ENCODE data around the gene RBBP5. TPM values are rescaled to one million over a fixed set of nuclear protein-coding genes. Genes with fewer than 3 reads are reported as not detected.

RBBP5 gene
- polyA plus RNA-seq, 1 donor from 2014 or later, result 24.2 TPM

DNA sequence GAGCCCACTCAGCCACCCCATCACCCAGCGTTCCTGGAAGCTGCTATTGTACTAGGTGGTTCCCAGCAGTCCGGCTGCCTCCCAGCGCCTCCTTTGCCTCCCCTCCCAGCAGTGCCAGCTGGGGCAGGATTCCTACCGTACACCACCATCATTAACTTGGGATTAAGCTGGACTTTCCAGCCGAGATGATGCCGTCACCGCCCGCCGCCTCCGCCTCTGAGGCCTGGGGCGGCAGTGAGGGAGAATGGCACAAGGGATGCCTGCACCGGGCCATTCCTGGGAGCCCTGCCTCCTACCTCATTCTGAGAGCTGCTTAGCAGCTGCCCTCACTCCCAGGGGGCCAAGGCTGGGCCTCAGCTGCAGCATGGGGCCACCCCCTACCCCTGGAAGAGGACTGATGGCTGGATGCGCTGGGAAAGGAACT is 65.6 kb downstream of the RBBP5 start:
- Histone ChIP-seq H3K4me2 (ENCODE audit: low read length) (no peak overlapping the region), H3K27ac (ENCODE audit: low read length) (no peak overlapping the region), H3K4me3 (ENCODE audit: low read length) (no peak overlapping the region)

GRCh38 chr1:205054013-205054412 is 67.8 kb downstream of the RBBP5 start:
- Histone ChIP-seq H4K20me1 (ENCODE audit: insufficient read depth) (no peaks in the 10 kb centered on the region), H3F3A (ENCODE audit: insufficient read depth, low read length, poor library complexity, severe bottlenecking) (no peaks in the 10 kb centered on the region), H3K9me2 (ENCODE audit: insufficient read depth, low read length) (no peaks in the 10 kb centered on the region), H3K27me3 (ENCODE audit: insufficient read depth, low read depth, low read length) (no peaks in the 10 kb centered on the region), H3K4me3 (ENCODE audit: low read length) (no peak overlapping the region), H3K9me3 (ENCODE audit: low read length) (no peaks in the 10 kb centered on the region), H3K4me2 (ENCODE audit: low read length) (no peak overlapping the region), H3K27ac (ENCODE audit: low read length) (no peak overlapping the region), H2AFZ (ENCODE audit: low read depth, low read length) (no peak overlapping the region), H3K36me3 (ENCODE audit: insufficient read depth, low read length) (no peaks in the 10 kb centered on the region), H3K9ac (ENCODE audit: low read length) (no peak overlapping the region), H3K79me2 (replicated peaks; ENCODE audit: insufficient read depth, low read length) (no peaks in the 10 kb centered on the region)
- no peak for TF ChIP-seq MXI1 (conservative IDR thresholded peaks at IDR 0.05; ENCODE audit: poor library complexity, severe bottlenecking)
- TF ChIP-seq EZH2 (IDR thresholded peaks at IDR 0.05; ENCODE audit: borderline replicate concordance, insufficient read depth, low read length, poor library complexity, severe bottlenecking), result no peak
- no peak for TF ChIP-seq POLR2AphosphoS5 (IDR thresholded peaks at IDR 0.05)
- TF ChIP-seq TAF1 (IDR thresholded peaks at IDR 0.05; ENCODE audit: low read depth), result no peak
- TF ChIP-seq RAD21 (conservative IDR thresholded peaks at IDR 0.05), result no peak
- TF ChIP-seq SMC3 (conservative IDR thresholded peaks at IDR 0.05; ENCODE audit: poor library complexity), result no peak
- TF ChIP-seq, protein P1, sequence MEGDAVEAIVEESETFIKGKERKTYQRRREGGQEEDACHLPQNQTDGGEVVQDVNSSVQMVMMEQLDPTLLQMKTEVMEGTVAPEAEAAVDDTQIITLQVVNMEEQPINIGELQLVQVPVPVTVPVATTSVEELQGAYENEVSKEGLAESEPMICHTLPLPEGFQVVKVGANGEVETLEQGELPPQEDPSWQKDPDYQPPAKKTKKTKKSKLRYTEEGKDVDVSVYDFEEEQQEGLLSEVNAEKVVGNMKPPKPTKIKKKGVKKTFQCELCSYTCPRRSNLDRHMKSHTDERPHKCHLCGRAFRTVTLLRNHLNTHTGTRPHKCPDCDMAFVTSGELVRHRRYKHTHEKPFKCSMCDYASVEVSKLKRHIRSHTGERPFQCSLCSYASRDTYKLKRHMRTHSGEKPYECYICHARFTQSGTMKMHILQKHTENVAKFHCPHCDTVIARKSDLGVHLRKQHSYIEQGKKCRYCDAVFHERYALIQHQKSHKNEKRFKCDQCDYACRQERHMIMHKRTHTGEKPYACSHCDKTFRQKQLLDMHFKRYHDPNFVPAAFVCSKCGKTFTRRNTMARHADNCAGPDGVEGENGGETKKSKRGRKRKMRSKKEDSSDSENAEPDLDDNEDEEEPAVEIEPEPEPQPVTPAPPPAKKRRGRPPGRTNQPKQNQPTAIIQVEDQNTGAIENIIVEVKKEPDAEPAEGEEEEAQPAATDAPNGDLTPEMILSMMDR (IDR thresholded peaks at IDR 0.05; ENCODE audit: poor library complexity, severe bottlenecking), result no peak
- no peak for TF ChIP-seq EP300 (conservative IDR thresholded peaks at IDR 0.05; ENCODE audit: poor library complexity, severe bottlenecking)

More for the DNA sequence above, 65.6 kb downstream of the RBBP5 start:
- H2AFZ ChIP-seq (ENCODE audit: low read depth, low read length), result no peak overlapping the region
- no peaks in the 10 kb centered on the region for H3K9me3 ChIP-seq (ENCODE audit: low read length)
- no peaks in the 10 kb centered on the region for H3F3A ChIP-seq (ENCODE audit: insufficient read depth, low read length, poor library complexity, severe bottlenecking)
- H3K27me3 ChIP-seq (ENCODE audit: insufficient read depth, low read depth, low read length), result no peaks in the 10 kb centered on the region
- H4K20me1 ChIP-seq (ENCODE audit: insufficient read depth), result no peaks in the 10 kb centered on the region
- H3K9ac ChIP-seq (ENCODE audit: low read length), result no peak overlapping the region
- TF ChIP-seq EZH2 (IDR thresholded peaks at IDR 0.05; ENCODE audit: borderline replicate concordance, insufficient read depth, low read length, poor library complexity, severe bottlenecking) (no peak), REST (IDR thresholded peaks at IDR 0.05; ENCODE audit: borderline replicate concordance) (no peak), MXI1 (conservative IDR thresholded peaks at IDR 0.05; ENCODE audit: poor library complexity, severe bottlenecking) (no peak), SMC3 (conservative IDR thresholded peaks at IDR 0.05; ENCODE audit: poor library complexity) (no peak), RAD21 (conservative IDR thresholded peaks at IDR 0.05) (no peak), TAF1 (IDR thresholded peaks at IDR 0.05; ENCODE audit: low read depth) (no peak), POLR2AphosphoS5 (IDR thresholded peaks at IDR 0.05) (no peak), EP300 (conservative IDR thresholded peaks at IDR 0.05; ENCODE audit: poor library complexity, severe bottlenecking) (no peak)
- TF ChIP-seq, protein P1 (IDR thresholded peaks at IDR 0.05; ENCODE audit: poor library complexity, severe bottlenecking), result no peak
- H3K9me2 ChIP-seq (ENCODE audit: insufficient read depth, low read length), result no peaks in the 10 kb centered on the region
- no peaks in the 10 kb centered on the region for H3K79me2 ChIP-seq (replicated peaks; ENCODE audit: insufficient read depth, low read length)
- no peaks in the 10 kb centered on the region for H3K36me3 ChIP-seq (ENCODE audit: insufficient read depth, low read length)

Data from neural cell (in vitro differentiated cells).